Astrocyte (in vitro differentiated cells and primary cell): ENCODE measurements around the gene KL. TPM values are rescaled to one million over a fixed set of nuclear protein-coding genes. Genes with fewer than 3 reads are reported as not detected.

Experiments used
- DNase-seq: peaks from one replicate; pipeline ENCODE4 v3.0.0-alpha.2; 2010; ENCODE audit warnings: low read depth
- FAIRE-seq: peaks from 2 replicates; lab custom pipeline; 2011; peaks lifted over from hg19 to GRCh38; lab: Jason Lieb, UNC
- H2AFZ ChIP-seq: 2 replicates; pipeline ENCODE4 v1.6.0; 2012; ENCODE audit warnings: low read depth, low read length, inconsistent platforms
- H3K27ac ChIP-seq: 2 replicates; pipeline ENCODE4 v1.5.1; 2011; ENCODE audit warnings: low read depth, low read length, inconsistent platforms
- H3K27me3 ChIP-seq: 2 replicates; pipeline ENCODE4 v1.6.0; 2011; ENCODE audit warnings: low read length, inconsistent platforms; ENCODE audit not compliant: insufficient read depth
- H3K36me3 ChIP-seq: 2 replicates; pipeline ENCODE4 v1.5.1; 2011; ENCODE audit warnings: low read length, inconsistent platforms; ENCODE audit not compliant: insufficient read depth
- H3K4me1 ChIP-seq: 2 replicates; pipeline ENCODE4 v1.5.1; 2011; ENCODE audit warnings: low read length, inconsistent platforms; ENCODE audit not compliant: insufficient read depth
- H3K4me2 ChIP-seq: 2 replicates; pipeline ENCODE4 v1.6.0; 2012; ENCODE audit warnings: low read length, inconsistent platforms
- H3K4me3 ChIP-seq: 2 replicates; pipeline ENCODE4 v1.5.1; 2011; ENCODE audit warnings: low read depth, mild to moderate bottlenecking, low read length, inconsistent platforms; ENCODE audit not compliant: insufficient read depth
- H3K79me2 ChIP-seq: 2 replicates; pipeline ENCODE4 v1.6.0; 2012; ENCODE audit warnings: mild to moderate bottlenecking, low read length, inconsistent platforms; ENCODE audit not compliant: insufficient read depth
- H3K9ac ChIP-seq: 2 replicates; pipeline ENCODE4 v1.6.0; 2012; ENCODE audit warnings: mild to moderate bottlenecking, low read length, inconsistent platforms
- H3K9me3 ChIP-seq: 2 replicates; pipeline ENCODE4 v1.5.1; 2012; ENCODE audit warnings: low read depth, mild to moderate bottlenecking, low read length, inconsistent platforms; ENCODE audit not compliant: insufficient read depth
- H4K20me1 ChIP-seq: 2 replicates; pipeline ENCODE4 v1.6.0; 2012; ENCODE audit warnings: low read length, inconsistent platforms; ENCODE audit not compliant: insufficient read depth
- H3K27ac Mint-ChIP-seq: one replicate; pipeline ENCODE4 v1.8.0; 2021; ENCODE audit warnings: mild to moderate bottlenecking, mixed read lengths; ENCODE audit not compliant: unreplicated experiment
- H3K27me3 Mint-ChIP-seq: one replicate; pipeline ENCODE4 v1.8.0; 2021; ENCODE audit warnings: low read depth, mixed read lengths; ENCODE audit not compliant: unreplicated experiment
- H3K36me3 Mint-ChIP-seq: one replicate; pipeline ENCODE4 v1.8.0; 2021; ENCODE audit warnings: low read depth, mixed read lengths; ENCODE audit not compliant: unreplicated experiment
- H3K4me1 Mint-ChIP-seq: one replicate; pipeline ENCODE4 v1.8.0; 2021; ENCODE audit warnings: low read depth, mixed read lengths; ENCODE audit not compliant: unreplicated experiment
- H3K4me3 Mint-ChIP-seq: one replicate; pipeline ENCODE4 v1.8.0; 2021; ENCODE audit warnings: mild to moderate bottlenecking, moderate library complexity, mixed read lengths; ENCODE audit not compliant: unreplicated experiment
- H3K9me3 Mint-ChIP-seq: one replicate; pipeline ENCODE4 v1.8.0; 2021; ENCODE audit warnings: mild to moderate bottlenecking, mixed read lengths; ENCODE audit not compliant: unreplicated experiment
- CTCF ChIP-seq: IDR thresholded peaks from 2 replicates; pipeline ENCODE4 v1.5.1; 2011; ENCODE audit warnings: low read depth, mild to moderate bottlenecking, inconsistent platforms, low read length, moderate library complexity; ENCODE audit not compliant: insufficient read depth
- EZH2 ChIP-seq: IDR thresholded peaks from 2 replicates; pipeline ENCODE4 v1.6.1; 2012; ENCODE audit warnings: mild to moderate bottlenecking, low read length, inconsistent platforms; ENCODE audit not compliant: insufficient read depth
- total RNA-seq: library from RNA; stranded (reverse); gene quantifications from 2 replicates; pipeline ENCODE4 v1.2.1, GENCODE V29; 2021

KL gene
- total RNA-seq, 1 donor from 2014 or later = 0.07 TPM

GRCh38 chr13:32977321-32977720 lies 38.9 kb upstream of the KL start:
- H3K4me2 ChIP-seq = no peak overlapping the region
- H3K27me3 ChIP-seq = no peaks in the 10 kb centered on the region
- FAIRE-seq (no peak), DNase-seq (no peak)
- no peaks in the 10 kb centered on the region for H3K4me1 ChIP-seq
- Mint-ChIP-seq H3K36me3 (no peaks in the 10 kb centered on the region), H3K9me3 (no peaks in the 10 kb centered on the region), H3K4me3 (no peak overlapping the region), H3K27ac (no peak overlapping the region), H3K27me3 (no peaks in the 10 kb centered on the region), H3K4me1 (peaks cover 1% of the 10 kb centered on the region)
- H3K27ac ChIP-seq = no peak overlapping the region
- no peaks in the 10 kb centered on the region for H3K9me3 ChIP-seq
- H4K20me1 ChIP-seq = no peaks in the 10 kb centered on the region
- no peak overlapping the region for H3K9ac ChIP-seq
- H3K36me3 ChIP-seq = no peaks in the 10 kb centered on the region
- H3K79me2 ChIP-seq = no peaks in the 10 kb centered on the region
- TF ChIP-seq EZH2 = no peak
- TF ChIP-seq CTCF = no peak
- no peak overlapping the region for H3K4me3 ChIP-seq
- H2AFZ ChIP-seq = no peak overlapping the region

GRCh38 chr13:32978278-32978677 lies 37.9 kb upstream of the KL start:
- Histone ChIP-seq H2AFZ (no peak overlapping the region), H3K36me3 (no peaks in the 10 kb centered on the region)
- FAIRE-seq = no peak

More at GRCh38 chr13:32978278-32978677, 37.9 kb upstream of the KL start:
- no peaks in the 10 kb centered on the region for H3K36me3 Mint-ChIP-seq
- Histone ChIP-seq H3K79me2 (no peaks in the 10 kb centered on the region), H3K27me3 (no peaks in the 10 kb centered on the region), H3K4me2 (no peak overlapping the region), H3K27ac (no peak overlapping the region), H3K9ac (no peak overlapping the region), H3K4me1 (no peaks in the 10 kb centered on the region), H4K20me1 (no peaks in the 10 kb centered on the region), H3K9me3 (no peaks in the 10 kb centered on the region), H3K4me3 (no peak overlapping the region)
- no peak overlapping the region for H3K4me3 Mint-ChIP-seq
- TF ChIP-seq EZH2 = no peak
- no peak for TF ChIP-seq CTCF
- H3K4me1 Mint-ChIP-seq = peaks cover 1% of the 10 kb centered on the region
- no peak overlapping the region for H3K27ac Mint-ChIP-seq
- DNase-seq = no peak
- no peaks in the 10 kb centered on the region for H3K27me3 Mint-ChIP-seq
- H3K9me3 Mint-ChIP-seq = no peaks in the 10 kb centered on the region
